GM21390 (cell line): Measurements from ENCODE around the gene MPHOSPH6.
"Not testable (repeated sequence)": the region's sequence is repeated elsewhere in the genome, so short reads cannot be mapped to it uniquely, and the experiment has no call there.

Experiments used
- ATAC-seq: cut with Tn5 transposase; IDR thresholded peaks from one replicate; pipeline ENCODE4 v1.9.1; 2021; ENCODE audit not compliant: unreplicated experiment

MPHOSPH6 gene

DNA sequence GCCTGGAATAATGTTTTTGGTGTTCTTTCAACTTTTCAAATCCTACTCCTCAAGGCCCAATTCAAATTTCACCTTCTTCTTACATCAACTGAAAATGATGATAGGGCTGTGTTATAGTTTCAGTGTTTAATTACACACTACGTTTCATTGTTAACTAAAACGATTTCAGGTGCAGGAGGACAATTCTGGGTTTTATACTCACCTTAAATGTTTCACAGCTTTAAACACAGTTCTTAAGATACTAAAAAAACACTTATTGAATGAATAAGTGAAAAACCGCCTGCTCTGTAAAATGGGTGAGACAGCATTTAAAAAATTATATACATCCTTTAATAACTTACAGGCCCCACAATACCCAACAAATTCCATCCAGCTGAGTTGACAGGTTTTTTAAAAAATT, 6.2 kb upstream of the MPHOSPH6 start:
- ATAC-seq: no peak

GRCh38 chr16:82175627-82176026, 5.6 kb upstream of the MPHOSPH6 start:
- ATAC-seq: no peak

- ATAC-seq: no peak
These were observed 2.4 kb downstream of the MPHOSPH6 start for GRCh38 chr16:82167670-82168069.

DNA sequence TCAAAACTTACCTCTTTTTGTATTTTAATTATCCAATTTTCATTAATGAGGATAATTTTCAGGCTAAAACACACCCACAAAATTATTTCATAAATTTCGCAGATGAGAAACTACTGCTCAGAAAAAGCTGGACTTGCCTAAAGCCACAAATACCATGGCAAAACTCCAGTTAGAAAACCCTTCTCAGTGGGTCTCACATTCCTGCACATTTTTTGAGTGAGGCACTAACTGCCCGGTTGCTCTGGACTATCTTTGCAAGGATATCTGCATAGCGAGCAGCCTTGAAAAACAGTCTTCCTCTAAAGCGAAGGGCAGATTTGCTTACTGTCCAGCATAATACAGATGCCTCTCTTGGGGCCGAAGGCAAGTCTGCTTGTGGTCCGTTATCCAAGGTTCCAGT, 9.8 kb downstream of the MPHOSPH6 start:
- no peak for ATAC-seq

GRCh38 chr16:82157836-82158235, 12.2 kb downstream of the MPHOSPH6 start:
- no peak for ATAC-seq

GRCh38 chr16:82157534-82157812, 12.6 kb downstream of the MPHOSPH6 start:
- ATAC-seq: no peak

- ATAC-seq: no peak
These were observed 13.1 kb downstream of the MPHOSPH6 start for GRCh38 chr16:82156761-82157533.

- ATAC-seq: no peak
These were observed 17.3 kb downstream of the MPHOSPH6 start for GRCh38 chr16:82152641-82153112.

DNA sequence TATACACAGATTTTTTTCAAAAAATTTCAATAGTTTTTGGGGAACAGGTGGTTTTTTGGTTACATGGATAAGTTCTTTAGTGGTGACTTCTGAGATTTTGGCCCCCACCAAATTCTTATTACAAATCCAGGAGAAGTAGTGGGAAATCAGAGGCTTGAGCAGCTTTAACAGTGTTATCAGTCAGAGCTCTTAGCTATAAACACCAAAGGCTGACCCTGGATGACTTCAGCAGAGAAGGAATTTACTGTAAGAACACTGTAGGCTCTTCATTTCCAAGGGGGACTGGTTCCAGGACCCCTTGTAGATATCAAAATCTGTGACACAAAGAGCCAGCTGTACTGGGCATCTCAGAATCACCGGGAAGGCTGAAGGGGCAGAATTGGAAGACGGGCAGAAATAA, 17.8 kb downstream of the MPHOSPH6 start:
- no peak for ATAC-seq

DNA sequence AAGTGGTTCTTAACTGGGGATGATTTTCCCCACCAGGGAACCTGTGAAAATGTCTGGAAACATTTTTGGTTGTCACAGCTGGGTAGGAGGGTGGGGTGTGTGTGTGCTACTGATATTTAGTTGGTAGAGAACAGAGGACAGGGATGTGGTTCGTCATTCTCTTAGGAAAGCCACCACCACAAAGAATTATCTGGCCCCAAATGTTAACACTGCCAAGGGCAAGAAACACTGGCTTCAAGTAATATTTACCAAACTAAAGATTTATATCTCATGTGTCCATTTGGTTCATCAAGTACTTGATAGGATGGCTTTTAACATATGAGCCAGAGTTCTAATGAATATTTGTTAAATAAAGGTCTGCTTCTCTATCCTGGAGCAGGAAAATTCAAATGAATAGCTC, 19.5 kb downstream of the MPHOSPH6 start:
- no peak for ATAC-seq

DNA sequence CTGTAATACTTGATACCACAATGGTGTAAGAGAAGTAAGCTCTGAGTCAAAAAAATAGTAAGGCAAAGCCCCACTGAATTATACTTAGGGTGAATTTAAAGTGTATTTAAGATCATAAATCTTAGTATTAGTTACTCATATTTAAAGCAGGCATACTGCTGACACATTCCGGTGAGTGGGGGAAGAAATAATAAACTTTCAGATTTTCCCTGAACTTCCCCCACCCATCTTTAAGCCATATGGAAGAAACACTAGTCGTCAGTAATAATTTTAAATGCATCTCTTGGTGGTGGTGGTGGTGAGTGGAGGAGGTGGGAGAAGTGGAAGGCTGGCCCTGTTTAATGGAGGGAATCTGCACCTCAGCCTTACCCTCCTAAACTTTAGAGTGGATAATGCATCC, 20.5 kb downstream of the MPHOSPH6 start:
- ATAC-seq: no peak

GRCh38 chr16:82147546-82147945, 22.5 kb downstream of the MPHOSPH6 start:
- ATAC-seq: no peak

GRCh38 chr16:82146957-82147356, 23.1 kb downstream of the MPHOSPH6 start:
- ATAC-seq: no peak

DNA sequence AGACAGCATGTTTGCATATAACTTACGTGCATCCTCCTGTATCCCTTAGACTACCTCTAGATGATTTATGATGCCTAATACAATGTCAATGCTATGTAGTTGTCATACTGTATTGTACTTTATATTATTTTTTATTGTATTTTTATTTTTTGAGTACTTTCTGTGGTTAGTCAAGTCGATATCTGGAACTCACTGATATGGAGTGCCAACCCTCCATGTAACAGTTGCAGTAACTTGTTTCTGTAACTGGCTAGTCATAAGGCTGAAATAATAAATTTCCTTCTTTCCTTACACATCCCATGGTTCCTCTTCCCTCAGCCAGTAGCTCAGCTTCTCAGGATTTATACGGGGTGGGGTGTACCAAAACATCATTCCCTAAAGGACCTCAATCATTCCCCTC, 23.5 kb downstream of the MPHOSPH6 start:
- ATAC-seq: no peak

GRCh38 chr16:82139286-82139571, 30.8 kb downstream of the MPHOSPH6 start:
- ATAC-seq: not testable (repeated sequence)

GRCh38 chr16:82138478-82139285, 31.3 kb downstream of the MPHOSPH6 start:
- ATAC-seq: no peak

GRCh38 chr16:82137822-82138167, 32.2 kb downstream of the MPHOSPH6 start:
- no peak for ATAC-seq

GRCh38 chr16:82136956-82137821, 32.8 kb downstream of the MPHOSPH6 start:
- ATAC-seq: no peak

- ATAC-seq: no peak
These were observed 34.2 kb downstream of the MPHOSPH6 start for GRCh38 chr16:82135844-82136243.

GRCh38 chr16:82134846-82135245, 35.2 kb downstream of the MPHOSPH6 start:
- ATAC-seq: no peak

- ATAC-seq: no peak
These were observed 36.2 kb downstream of the MPHOSPH6 start for GRCh38 chr16:82133798-82134197.

DNA sequence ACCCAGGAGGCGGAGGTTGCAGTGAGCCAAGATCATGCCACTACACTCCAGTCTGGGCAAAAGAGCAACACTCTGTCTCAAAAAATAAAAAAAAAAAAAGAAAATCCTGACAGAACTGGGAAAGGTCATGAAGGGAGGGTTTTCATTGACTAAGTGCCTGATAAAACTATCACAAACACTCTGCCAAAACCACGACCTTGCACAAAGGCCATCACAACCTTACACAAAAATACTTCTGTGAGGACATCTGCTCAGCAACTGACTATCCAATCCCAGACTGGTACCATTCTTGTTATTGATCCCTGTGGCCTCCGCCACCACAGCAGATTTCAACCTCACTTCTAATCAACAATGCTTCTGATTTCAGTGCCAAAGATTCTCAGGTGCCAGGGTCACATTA, 40.1 kb downstream of the MPHOSPH6 start:
- ATAC-seq: no peak
